Coronary artery (tissue), 2 donors: ENCODE measurements around the gene SBF1.

Experiments
- DNase-seq: peaks from one replicate; pipeline ENCODE4 v3.0.0-alpha.2; 2017; ENCODE audit warnings: low spot score
- H3K27ac ChIP-seq, 2 donors: fragments of 200-600 bp; sonication (generic); one replicate each; pipeline ENCODE4 v1.5.1; 2016 to 2019
- H3K4me3 ChIP-seq: fragments of 200-600 bp; sonication (generic); 2 replicates; pipeline ENCODE4 v1.5.1; 2016; ENCODE audit warnings: mild to moderate bottlenecking, moderate library complexity
- CTCF ChIP-seq: fragments of 200-600 bp; sonication (generic); IDR thresholded peaks from one replicate; pipeline ENCODE4 v1.5.1; 2019; ENCODE audit warnings: antibody characterized with exemption

The SBF1 gene

GRCh38 chr22:50516068-50516467 lies 41.2 kb upstream of the SBF1 start:
- no peak for TF ChIP-seq CTCF
- no peak for DNase-seq
- no peak overlapping the region for H3K27ac ChIP-seq
- H3K4me3 ChIP-seq = no peak overlapping the region

DNA sequence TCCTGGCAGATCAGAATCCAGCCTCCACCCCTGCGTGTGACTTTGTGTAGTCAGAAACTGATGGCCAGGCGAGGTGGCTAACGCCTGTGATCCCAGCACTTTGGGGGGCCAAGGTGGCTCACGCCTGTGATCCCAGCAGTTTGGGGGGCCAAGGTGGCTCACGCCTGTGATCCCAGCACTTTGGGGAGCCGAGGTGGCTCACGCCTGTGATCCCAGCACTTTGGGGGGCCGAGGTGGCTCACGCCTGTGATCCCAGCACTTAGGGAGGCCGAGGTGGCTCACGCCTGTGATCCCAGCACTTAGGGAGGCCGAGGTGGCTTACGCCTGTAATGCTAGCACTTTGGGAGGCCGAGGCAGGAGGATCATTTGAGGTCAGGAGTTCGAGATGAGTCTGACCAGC lies 38.3 kb upstream of the SBF1 start:
- no peak for TF ChIP-seq CTCF
- Histone ChIP-seq H3K27ac (no peak overlapping the region), H3K4me3 (no peak overlapping the region)
- DNase-seq = no peak

GRCh38 chr22:50508897-50509296 lies 34.1 kb upstream of the SBF1 start:
- Histone ChIP-seq H3K27ac (peak overlapping the region; percentile 85 to 94), H3K4me3 (peak overlapping the region; percentile 94)
- TF ChIP-seq CTCF = no peak
- no peak for DNase-seq

DNA sequence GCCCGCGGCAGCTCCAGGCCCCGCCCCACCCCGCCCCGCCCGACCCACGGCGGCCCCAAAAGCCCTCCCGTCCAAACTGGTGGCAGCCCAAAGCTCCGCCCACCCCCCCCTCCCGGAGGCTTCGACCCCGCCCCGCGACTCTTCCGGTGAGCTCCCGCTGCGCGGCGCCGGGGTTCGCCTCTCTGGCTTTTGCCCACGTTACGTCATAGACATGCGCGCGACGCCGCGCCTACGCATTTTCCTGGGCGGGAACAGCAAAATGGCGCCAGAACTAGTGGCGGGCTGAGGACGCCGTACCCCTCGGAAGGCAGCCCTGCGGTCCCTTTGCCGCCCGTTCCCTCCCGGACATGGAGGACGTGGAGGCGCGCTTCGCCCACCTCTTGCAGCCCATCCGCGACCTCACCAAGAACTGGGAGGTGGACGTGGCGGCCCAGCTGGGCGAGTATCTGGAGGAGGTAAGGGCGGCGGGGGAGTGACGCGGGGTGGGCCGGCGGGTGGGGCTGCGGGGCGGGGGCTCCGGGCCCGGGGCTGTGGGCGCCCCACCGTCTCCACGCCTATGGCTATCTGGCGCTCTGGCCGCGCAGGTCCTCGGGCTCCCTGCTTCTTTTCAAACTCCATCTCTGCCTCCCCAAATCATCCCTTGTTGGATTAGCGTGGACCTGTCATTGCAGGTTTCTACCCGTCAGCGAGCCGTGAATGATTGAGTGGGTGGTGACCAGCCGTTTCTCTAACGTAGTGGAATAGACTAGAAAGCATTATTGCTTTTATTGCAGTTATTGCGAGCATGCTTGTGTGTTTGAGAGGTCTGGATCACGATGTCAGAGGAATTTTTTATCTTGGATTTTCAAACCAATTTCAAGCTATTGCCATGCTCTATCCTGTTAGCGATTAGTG lies 33.4 kb upstream of the SBF1 start, which contains the start of gene NCAPH2:
TSS of gene NCAPH2 (plus strand) at position 234 of the 894 bp plus-strand sequence. CDS start at position 348, 114 bp downstream.
- DNase-seq = no peak
- peak within 1 kb of the TSS; percentile 98 for H3K4me3 ChIP-seq
- no peak for TF ChIP-seq CTCF
- H3K27ac ChIP-seq = peak within 1 kb of the TSS; percentile 85 to 94

DNA sequence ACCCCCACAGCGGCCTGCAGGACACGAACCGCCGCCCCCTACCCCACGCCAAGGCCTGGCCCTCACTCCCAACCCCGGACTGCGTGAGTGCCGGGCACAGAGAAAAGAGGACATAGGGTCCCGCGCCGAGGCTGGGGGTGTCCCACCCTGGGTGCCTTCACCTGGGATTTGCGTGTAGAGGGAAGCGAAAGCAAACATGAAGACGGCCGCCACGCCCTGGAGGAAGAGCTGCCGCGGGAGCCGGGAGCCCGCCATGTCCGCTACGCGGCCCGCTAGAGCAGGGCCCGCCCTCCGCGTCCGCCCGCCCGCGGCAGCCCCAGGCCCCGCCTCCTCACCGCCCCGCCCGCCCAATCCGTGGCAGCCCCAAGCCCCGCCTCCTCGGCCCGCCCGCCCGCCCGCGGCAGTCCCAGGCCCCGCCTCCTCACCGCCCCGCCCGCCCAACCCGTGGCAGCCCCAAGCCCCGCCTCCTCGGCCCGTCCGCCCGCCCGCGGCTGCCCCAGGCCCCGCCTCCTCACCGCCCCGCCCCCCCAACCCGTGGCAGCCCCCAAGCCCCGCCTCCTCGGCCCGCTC lies 32.7 kb upstream of the SBF1 start, which contains the start of gene LMF2:
TSS of gene LMF2 (minus strand) at position 282 of the 570 bp plus-strand sequence. CDS start at position 255, 27 bp downstream.
- peak; percentile 98 for DNase-seq
- peak within 1 kb of the TSS; percentile 98 for H3K4me3 ChIP-seq
- TF ChIP-seq CTCF = no peak
- peak within 1 kb of the TSS; percentile 85 to 94 for H3K27ac ChIP-seq

GRCh38 chr22:50506611-50507420 lies 32.0 kb upstream of the SBF1 start:
- peak overlapping the region; percentile 73 to 94 for H3K27ac ChIP-seq
- no peak for TF ChIP-seq CTCF
- DNase-seq = peak; percentile 79
- peak overlapping the region; percentile 98 for H3K4me3 ChIP-seq
